Esophagus squamous epithelium (tissue), 5 donors: ENCODE results near the gene LIG3. TPM values are rescaled to one million over a fixed set of nuclear protein-coding genes. Genes with fewer than 3 reads are reported as not detected.

Experiments used
- DNase-seq: peaks from one replicate; lab custom pipeline; 2025; lab: John Stamatoyannopoulos, UW
- H3K27ac ChIP-seq, 4 donors: fragments of 200-600 bp; sonication (generic); one replicate each; pipeline ENCODE4 v1.5.1; 2016 to 2019; ENCODE audit warnings: mild to moderate bottlenecking in 1 of 4
- H3K27me3 ChIP-seq, 4 donors: fragments of 200-600 bp; sonication (generic); 1 replicate in 3 of 4; 2 replicates in 1 of 4; pipeline versions ENCODE4 v1.5.1 to v1.6.0; 2017 to 2021; ENCODE audit warnings: antibody characterized with exemption in 1 of 4
- H3K36me3 ChIP-seq, 3 donors: fragments of 200-600 bp; sonication (generic); one replicate each; pipeline ENCODE4 v1.5.1; 2016 to 2019
- H3K4me1 ChIP-seq, 3 donors: fragments of 200-600 bp; sonication (generic); one replicate each; pipeline ENCODE4 v1.5.1; 2017 to 2019
- H3K4me3 ChIP-seq, 4 donors: fragments of 200-600 bp; sonication (generic); 1 replicate in 3 of 4; 2 replicates in 1 of 4; pipeline ENCODE4 v1.5.1; 2016 to 2019; ENCODE audit warnings: mild to moderate bottlenecking in 2 of 4, moderate library complexity in 1 of 4
- H3K9me3 ChIP-seq, 3 donors: fragments of 200-600 bp; sonication (generic); one replicate each; pipeline ENCODE4 v1.5.1; 2016 to 2019
- CTCF ChIP-seq, 6 experiments: fragments of 450-650 bp in 4 of 6; fragments of 200-600 bp in 2 of 6; sonication (generic) in 2 of 6; IDR thresholded peaks; one replicate each; pipeline ENCODE4 v1.5.1; 2016 to 2019; ENCODE audit warnings: antibody characterized with exemption in 6 of 6, mild to moderate bottlenecking in 4 of 6, moderate library complexity in 4 of 6
- POLR2A ChIP-seq, 4 donors: fragments of 450-650 bp; IDR thresholded peaks; one replicate each; pipeline ENCODE4 v1.6.1; 2017; ENCODE audit warnings: antibody characterized with exemption in 4 of 4, mild to moderate bottlenecking in 4 of 4, moderate library complexity in 3 of 4
- WGBS, 2 donors: methylation state at CpG; one replicate each; pipeline ENCODE4 v1.1.5; 2018; 5-methylcytosine and 5-hydroxymethylcytosine counted together
- intact Hi-C: fragments of 100-400 bp; cut with DNase I; formaldehyde crosslinking; loops from one replicate; pipeline ENCODE4 v1.15.0; 2022
- total RNA-seq, 4 donors: library from RNA; depleted of rRNA; stranded (reverse); fragments of >200 nt; gene quantifications; one replicate each; pipeline ENCODE4 v1.1.0, GENCODE V29; 2016
- donor health status: DM: yes; HTN: yes; CAD: no.

The LIG3 gene
- total RNA-seq, 4 donors from 2014 or later: 18.9 to 32.6 (median 26.6) TPM

- Histone ChIP-seq H3K9me3 (no peaks in the 10 kb centered on the region), H3K4me3 (no peak overlapping the region), H3K36me3 (peaks cover 0 to 34% (median 0%) of the 10 kb centered on the region in 3 donors), H3K4me1 (peaks cover 0 to 36% (median 11%) of the 10 kb centered on the region in 3 donors), H3K27me3 (no peaks in the 10 kb centered on the region), H3K27ac (peak overlapping the region in 3 of 4 donors; percentile 0 to 33 (median 16))
- TF ChIP-seq POLR2A (IDR thresholded peaks at IDR 0.05) (no peak), CTCF (IDR thresholded peaks at IDR 0.05) (no peak)
- intact Hi-C loops: no loop called here
- 64 to 93% methylated on average over 1 of the region's 1 CpG for WGBS, 2 donors
- DNase-seq: no peak
Measured at GRCh38 chr17:35057332-35057915, 77.1 kb downstream of the LIG3 start.

Other genes starting within 250 kb of the LIG3 start
- 1 to 10 TPM in 2 of 4 donors, under 1 TPM in 2; 0.34 to 3.1 (median 1.4) TPM for gene CCT6B, start 19.1 kb upstream of the LIG3 start, total RNA-seq
- gene ZNF830, start 19.0 kb upstream of the LIG3 start, total RNA-seq: 10 to 100 TPM in 2 of 4 donors, 1 to 10 TPM in 2; 6.1 to 13.4 (median 9.2) TPM
- gene RFFL, start 83.2 kb downstream of the LIG3 start, total RNA-seq: 10 to 100 TPM; 31.7 to 64.0 (median 56.2) TPM
- 1 to 10 TPM; 2.4 to 7.1 (median 6.0) TPM for gene RAD51D, start 139.3 kb downstream of the LIG3 start, total RNA-seq
- not detected for gene FNDC8, start 141.1 kb downstream of the LIG3 start, total RNA-seq
- gene NLE1, start 161.8 kb downstream of the LIG3 start, total RNA-seq: 10 to 100 TPM in 3 of 4 donors, 1 to 10 TPM in 1; 8.2 to 19.6 (median 17.8) TPM
- gene UNC45B, start 167.3 kb downstream of the LIG3 start, total RNA-seq: not detected
- gene SLC35G3, start 213.9 kb downstream of the LIG3 start, total RNA-seq: not detected